SKM-1 (cell line): ENCODE measurements around the gene TSPAN17.

Experiments used
- DNase-seq: peaks from one replicate; lab custom pipeline; 2025; ENCODE audit not compliant: unreplicated experiment; lab: John Stamatoyannopoulos, UW

TSPAN17 gene

DNA sequence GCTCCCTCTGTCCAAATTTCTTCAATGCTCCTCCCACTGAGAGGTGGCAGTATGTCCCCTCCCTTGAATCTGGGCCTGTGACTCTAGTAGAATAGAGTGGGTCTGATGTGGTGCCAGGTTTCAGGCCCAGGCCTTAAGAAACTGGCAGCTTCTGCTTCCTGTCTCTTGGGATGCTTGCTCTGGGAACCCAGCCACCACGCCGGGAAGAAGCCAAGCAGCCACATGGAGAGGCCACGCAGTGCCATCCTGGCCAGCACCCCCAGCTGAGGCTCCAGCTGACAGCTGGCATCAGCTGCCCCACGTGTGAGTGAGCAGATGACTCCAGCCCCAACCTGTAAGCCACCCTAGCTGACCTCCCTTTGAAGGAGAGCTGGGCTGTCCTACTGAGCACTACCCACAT, 7.3 kb upstream of the TSPAN17 start:
- no peak for DNase-seq

DNA sequence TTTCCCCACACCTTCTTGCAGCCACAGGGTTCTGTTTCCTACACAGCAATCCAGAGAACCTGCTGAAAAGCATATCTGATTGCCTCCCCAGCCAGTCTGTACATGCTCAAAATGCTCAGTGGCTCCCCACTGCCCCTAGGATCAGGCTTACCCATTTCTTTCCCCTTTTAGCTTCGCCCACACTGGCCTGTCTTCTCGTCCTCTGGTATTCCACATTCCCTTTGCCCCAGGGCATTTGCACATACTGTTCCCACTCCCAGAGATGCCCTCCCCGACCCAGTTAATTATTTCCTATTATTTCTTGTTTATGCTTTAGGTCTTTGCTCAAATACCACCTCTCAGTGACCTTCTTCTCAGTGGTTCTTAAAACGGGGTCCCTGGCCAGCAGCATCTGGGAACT, 6.7 kb upstream of the TSPAN17 start:
- no peak for DNase-seq

- no peak for DNase-seq
Measured at GRCh38 chr5:176642675-176643490, 4.4 kb upstream of the TSPAN17 start.

GRCh38 chr5:176643491-176644219, 3.6 kb upstream of the TSPAN17 start:
- DNase-seq: no peak

- DNase-seq: no peak
Measured at GRCh38 chr5:176644294-176644693, 3.0 kb upstream of the TSPAN17 start.

GRCh38 chr5:176644878-176645670, 2.2 kb upstream of the TSPAN17 start:
- no peak for DNase-seq

- DNase-seq: no peak
Measured at GRCh38 chr5:176646049-176646706, 1.1 kb upstream of the TSPAN17 start.

DNA sequence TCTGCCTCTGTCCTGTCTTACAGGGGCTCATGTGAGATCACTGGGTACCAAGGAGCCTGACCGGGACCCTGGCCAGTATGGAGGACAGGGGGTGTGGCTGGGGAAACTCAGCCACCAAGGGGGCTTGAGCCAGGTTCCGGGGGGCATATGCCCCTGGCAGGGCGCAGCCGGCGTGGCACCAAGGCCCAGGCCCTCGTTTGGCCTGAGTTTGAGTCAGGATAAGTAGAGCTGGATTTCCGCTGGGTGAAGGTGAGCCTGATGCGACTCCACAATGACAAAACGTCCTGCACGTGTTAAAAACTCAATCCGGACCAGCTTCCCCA, 616 bp upstream of the TSPAN17 start:
- DNase-seq: no peak

- DNase-seq: no peak
Measured at GRCh38 chr5:176647843-176648473, 674 bp downstream of the TSPAN17 start.

DNA sequence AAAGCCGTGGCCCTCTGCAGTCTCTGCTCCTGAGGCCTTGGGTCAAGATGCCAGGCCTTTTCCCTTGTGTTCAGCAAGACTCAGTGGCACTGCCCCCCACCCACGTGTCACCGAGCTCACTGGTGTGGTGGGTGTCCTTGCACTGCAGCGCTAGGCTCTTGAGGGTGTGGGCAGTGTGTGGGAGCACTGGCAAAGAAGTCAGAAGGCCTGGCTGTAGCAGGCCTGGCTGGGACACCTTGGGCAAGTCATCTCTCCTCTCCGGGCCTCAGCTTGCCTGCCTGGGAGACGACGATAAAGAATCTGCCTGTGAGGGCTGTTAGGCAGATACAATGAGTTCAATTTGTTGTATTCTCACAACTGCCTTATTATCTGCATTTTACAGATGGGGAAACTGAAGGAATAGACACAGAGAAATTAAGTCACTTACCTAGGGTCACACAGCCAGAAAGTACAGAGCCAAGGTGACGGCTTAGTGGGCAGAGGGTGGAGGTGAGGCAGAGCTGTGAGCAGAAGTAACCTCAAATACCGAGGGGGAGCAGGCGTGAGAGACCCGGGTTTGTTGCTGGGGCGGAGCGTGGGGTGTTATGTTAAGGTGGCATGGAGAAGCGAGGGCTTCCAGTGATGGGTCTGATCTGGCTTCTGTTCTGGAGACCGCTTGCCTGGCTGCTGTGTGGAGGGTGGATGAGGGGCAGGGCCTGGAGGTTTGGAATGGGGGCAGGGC, 1.4 kb downstream of the TSPAN17 start:
- DNase-seq: no peak

DNA sequence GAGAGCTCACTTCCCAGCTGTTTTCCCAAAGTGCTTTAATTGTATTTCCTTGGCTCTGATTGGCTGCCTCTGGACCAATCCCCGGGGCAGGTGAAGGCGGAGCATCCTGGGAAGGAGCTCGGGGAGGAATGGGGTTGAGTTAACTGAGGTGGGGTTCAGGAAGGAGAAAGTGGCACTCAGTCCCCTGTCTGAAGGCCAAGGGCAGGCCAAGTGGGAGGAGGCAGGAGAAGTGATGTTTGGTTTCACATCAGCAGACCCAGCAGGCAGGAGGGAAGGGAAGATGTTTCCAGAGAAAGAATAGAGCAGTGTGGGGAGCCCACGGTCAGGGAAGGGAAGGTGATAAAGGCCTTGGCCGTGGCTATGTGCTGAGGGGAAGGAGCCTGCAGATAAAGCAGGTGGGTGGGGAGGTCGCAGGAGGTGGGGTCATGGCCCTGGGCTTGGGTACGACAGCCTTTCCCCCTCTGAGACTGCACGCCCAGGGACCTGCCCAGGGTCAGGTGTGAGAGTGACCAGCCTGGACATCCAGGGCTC, 3.1 kb downstream of the TSPAN17 start:
- DNase-seq: no peak

- no peak for DNase-seq
Measured at GRCh38 chr5:176651472-176651980, 4.2 kb downstream of the TSPAN17 start.

DNA sequence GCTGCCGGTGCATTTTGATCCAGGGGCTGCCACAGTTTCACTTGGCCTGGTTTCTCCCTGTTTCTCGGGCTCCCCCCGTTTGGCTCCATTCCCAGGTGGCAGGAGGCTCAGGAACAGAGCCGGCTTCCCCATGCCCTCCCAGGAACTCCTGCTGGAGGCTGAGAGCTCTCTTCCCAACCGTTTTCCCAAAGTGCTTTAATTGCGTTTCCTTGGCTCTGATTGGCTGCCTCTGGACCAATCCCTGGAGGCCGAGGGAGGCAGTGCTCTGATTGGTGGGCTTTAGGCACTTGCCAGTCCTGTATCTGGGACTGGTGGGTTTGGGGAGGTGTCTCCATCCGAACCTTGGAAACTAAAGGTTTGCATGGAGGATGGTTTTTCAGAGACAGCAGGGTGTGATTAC, 4.9 kb downstream of the TSPAN17 start:
- no peak for DNase-seq

GRCh38 chr5:176653401-176654385, 6.4 kb downstream of the TSPAN17 start:
- DNase-seq: no peak

- DNase-seq: no peak
Measured at GRCh38 chr5:176654856-176655255, 7.6 kb downstream of the TSPAN17 start.

DNA sequence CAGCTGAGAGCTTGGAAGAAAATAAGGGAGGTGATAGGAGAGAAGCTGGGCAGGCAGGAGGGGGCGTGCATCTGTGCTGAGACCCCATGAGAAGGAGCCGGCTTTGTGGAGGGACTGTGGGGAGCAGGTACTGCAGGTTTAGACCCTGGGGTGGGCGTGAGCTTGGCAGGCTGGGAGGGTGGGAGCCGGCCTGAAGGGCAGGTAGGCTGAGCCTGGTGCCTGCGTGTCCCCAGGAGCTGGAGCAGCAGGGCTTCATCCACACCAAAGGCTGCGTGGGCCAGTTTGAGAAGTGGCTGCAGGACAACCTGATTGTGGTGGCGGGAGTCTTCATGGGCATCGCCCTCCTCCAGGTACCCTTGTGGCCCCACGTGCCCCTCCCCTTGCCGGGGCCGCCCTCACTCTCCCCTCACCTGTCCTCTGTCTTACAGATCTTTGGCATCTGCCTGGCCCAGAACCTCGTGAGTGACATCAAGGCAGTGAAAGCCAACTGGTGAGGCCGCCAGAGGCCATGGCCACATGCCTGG, 9.2 kb downstream of the TSPAN17 start:
- no peak for DNase-seq

GRCh38 chr5:176658007-176658599, 10.8 kb downstream of the TSPAN17 start:
- peak; percentile 22 for DNase-seq
